OCI-M1 (cell line): Measurements from ENCODE around the gene UGT1A10.

ENCODE experiments used
- DNase-seq: peaks from one replicate; lab custom pipeline; 2025; lab: John Stamatoyannopoulos, UW

Gene UGT1A10

DNA sequence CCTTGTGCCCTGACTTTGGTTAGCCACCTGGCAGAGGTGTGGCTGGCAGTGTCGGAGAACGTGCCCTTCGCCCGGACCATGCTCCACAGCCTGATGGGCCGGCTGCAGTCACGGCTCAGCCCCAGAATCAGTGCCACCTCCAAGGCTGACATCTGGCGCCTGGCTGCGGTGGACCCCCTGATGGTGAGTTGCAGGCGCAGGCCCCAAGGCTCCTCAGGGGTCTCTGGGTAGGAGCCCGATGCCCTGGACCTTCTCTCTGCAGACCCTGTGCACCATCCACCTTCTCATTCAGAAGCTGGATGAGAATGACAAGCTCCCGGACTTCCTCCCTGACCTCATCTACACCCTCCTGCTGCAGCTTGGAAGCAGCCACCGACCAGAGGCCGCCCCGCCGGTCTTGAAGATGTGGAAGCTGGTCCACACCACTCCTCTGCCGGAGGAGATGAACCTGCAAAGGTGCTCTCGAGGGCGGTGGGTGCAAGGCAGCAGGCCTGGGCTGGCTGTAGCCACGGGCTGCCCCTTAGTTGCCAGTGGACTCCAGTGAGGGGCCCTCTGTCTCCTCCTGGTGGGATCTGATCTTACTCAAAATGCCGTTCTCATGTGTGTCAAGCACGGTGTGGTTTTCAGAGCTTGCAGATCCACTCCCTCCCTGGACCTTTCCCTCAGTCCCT lies 186.0 kb downstream of the UGT1A10 start:
- no peak for DNase-seq
